GM12878 (cell line): ENCODE results near the gene FSTL4.

Experiments used
- EP300 ChIP-seq, 2 experiments: fragments of 150-350 bp in 1 of 2; IDR thresholded peaks; 2 replicates each; pipeline ENCODE4 v1.6.1; 2011 to 2012; ENCODE audit warnings: low read depth in 2 of 2, low read length in 2 of 2, borderline replicate concordance in 1 of 2, improper control_type of control experiment in 1 of 2, inconsistent platforms in 1 of 2; ENCODE audit not compliant: control insufficient read depth in 1 of 2
- ESRRA ChIP-seq: IDR thresholded peaks from 2 replicates; pipeline ENCODE4 v1.6.1; 2012; ENCODE audit warnings: mild to moderate bottlenecking, low read length, improper control_type of control experiment
- FOS ChIP-seq: IDR thresholded peaks from 3 replicates; pipeline ENCODE4 v1.6.1; 2011; ENCODE audit warnings: borderline replicate concordance; ENCODE audit not compliant: insufficient read length; ENCODE audit errors: extremely low read depth
- KDM1A ChIP-seq: fragments of 200-600 bp; sonication (generic); IDR thresholded peaks from 2 replicates; pipeline ENCODE4 v1.6.1; 2016; ENCODE audit warnings: borderline replicate concordance
- POLR2AphosphoS5 ChIP-seq: IDR thresholded peaks from 2 replicates; pipeline ENCODE4 v1.6.1; 2011; ENCODE audit warnings: mild to moderate bottlenecking, low read length, inconsistent platforms
- SP1 ChIP-seq: IDR thresholded peaks from one replicate; pipeline ENCODE4 v1.6.1; 2011; ENCODE audit warnings: low read depth, low read length
- TF ChIP-seq, protein P1 (sequence below), 3 experiments: IDR thresholded peaks in 2 of 3; conservative IDR thresholded peaks in 1 of 3; 2 replicates each; pipeline ENCODE4 v1.5.1; 2011; ENCODE audit warnings: low read depth in 3 of 3, low read length in 3 of 3, mild to moderate bottlenecking in 3 of 3, control low read depth in 2 of 3, moderate library complexity in 2 of 3, inconsistent platforms in 1 of 3, mixed read lengths in 1 of 3; ENCODE audit not compliant: control insufficient read depth in 2 of 3, insufficient read depth in 1 of 3; ENCODE audit errors: extremely low read depth in 1 of 3

DNA sequence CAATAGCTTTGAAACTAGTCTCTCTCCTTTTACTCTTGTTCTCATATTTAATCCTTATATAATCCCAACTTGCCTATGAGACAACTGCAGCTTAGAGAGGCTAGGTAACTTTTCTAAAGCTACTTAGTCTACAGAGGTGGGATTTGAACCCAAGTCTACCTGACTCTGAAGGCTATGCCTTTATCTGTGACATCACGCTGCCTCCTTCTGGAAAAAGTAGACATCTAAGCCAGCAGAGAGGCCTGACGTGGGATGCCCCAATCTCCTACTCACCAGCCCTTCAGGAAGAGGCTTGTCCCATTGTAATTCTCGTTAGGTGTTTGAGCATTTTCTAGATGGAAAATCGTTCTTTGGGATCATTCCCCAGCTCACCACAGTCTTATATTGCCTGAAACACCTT is 393.0 kb downstream of the FSTL4 start:
- TF ChIP-seq, protein P1, sequence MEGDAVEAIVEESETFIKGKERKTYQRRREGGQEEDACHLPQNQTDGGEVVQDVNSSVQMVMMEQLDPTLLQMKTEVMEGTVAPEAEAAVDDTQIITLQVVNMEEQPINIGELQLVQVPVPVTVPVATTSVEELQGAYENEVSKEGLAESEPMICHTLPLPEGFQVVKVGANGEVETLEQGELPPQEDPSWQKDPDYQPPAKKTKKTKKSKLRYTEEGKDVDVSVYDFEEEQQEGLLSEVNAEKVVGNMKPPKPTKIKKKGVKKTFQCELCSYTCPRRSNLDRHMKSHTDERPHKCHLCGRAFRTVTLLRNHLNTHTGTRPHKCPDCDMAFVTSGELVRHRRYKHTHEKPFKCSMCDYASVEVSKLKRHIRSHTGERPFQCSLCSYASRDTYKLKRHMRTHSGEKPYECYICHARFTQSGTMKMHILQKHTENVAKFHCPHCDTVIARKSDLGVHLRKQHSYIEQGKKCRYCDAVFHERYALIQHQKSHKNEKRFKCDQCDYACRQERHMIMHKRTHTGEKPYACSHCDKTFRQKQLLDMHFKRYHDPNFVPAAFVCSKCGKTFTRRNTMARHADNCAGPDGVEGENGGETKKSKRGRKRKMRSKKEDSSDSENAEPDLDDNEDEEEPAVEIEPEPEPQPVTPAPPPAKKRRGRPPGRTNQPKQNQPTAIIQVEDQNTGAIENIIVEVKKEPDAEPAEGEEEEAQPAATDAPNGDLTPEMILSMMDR (IDR thresholded peaks at IDR 0.05 in 2 of 3, conservative IDR thresholded peaks at IDR 0.05 in 1 of 3; ENCODE audit: control insufficient read depth in 2 of 3, extremely low read depth in 1 of 3, insufficient read depth in 1 of 3, low read depth in 3 of 3, low read length in 3 of 3), result no peak
- TF ChIP-seq FOS (no peak), ESRRA (no peak), POLR2AphosphoS5 (no peak), KDM1A (no peak), SP1 (no peak), EP300 (IDR thresholded peaks at IDR 0.05; ENCODE audit: borderline replicate concordance in 1 of 2, control insufficient read depth in 1 of 2, low read depth in 2 of 2, low read length in 2 of 2) (no peak)
